ENCODE results near the gene ELF5. TPM values are rescaled to one million over a fixed set of nuclear protein-coding genes. Genes with fewer than 3 reads are reported as not detected.
A peak's percentile ranks its signal among the peaks of the same experiment; 100 is the strongest.

ELF5 gene
- total RNA-seq, 2 donors from 2014 or later, result 0.18 to 2.7 TPM

GRCh38 chr11:34468209-34468841 lies 45.3 kb downstream of the ELF5 start:
- Histone ChIP-seq H3K4me3 (no peak overlapping the region), H3K4me1 (replicated peaks) (no peaks in the 10 kb centered on the region), H3K27ac (no peak overlapping the region), H3K36me3 (peaks cover 0 to 4% of the 10 kb centered on the region in 2 donors), H3K9me3 (no peaks in the 10 kb centered on the region), H3K27me3 (replicated peaks; ENCODE audit: insufficient read depth) (no peaks in the 10 kb centered on the region)
- intact Hi-C loops (cut with DNase I), result no loop called here
- 85% methylated on average over 8 of the region's 8 CpGs for WGBS
- peak; percentile 13 for DNase-seq (ENCODE audit: low spot score)
- TF ChIP-seq POLR2AphosphoS5 (IDR thresholded peaks at IDR 0.05) (no peak), CTCF (IDR thresholded peaks at IDR 0.05) (peak in 3 of 4 experiments; percentile 41 to 65 (median 60)), POLR2A (IDR thresholded peaks at IDR 0.05) (no peak)

- H3K36me3 ChIP-seq, result peaks cover 0 to 4% of the 10 kb centered on the region in 2 donors
- no peak for DNase-seq (ENCODE audit: low spot score)
- H3K4me3 ChIP-seq, result no peak overlapping the region
- WGBS, result 79% methylated on average over 3 of the region's 3 CpGs
- no peaks in the 10 kb centered on the region for H3K4me1 ChIP-seq (replicated peaks)
- H3K27ac ChIP-seq, result no peak overlapping the region
- no peak for TF ChIP-seq POLR2A (IDR thresholded peaks at IDR 0.05)
- no peak for TF ChIP-seq CTCF (IDR thresholded peaks at IDR 0.05)
- no peak for TF ChIP-seq POLR2AphosphoS5 (IDR thresholded peaks at IDR 0.05)
- intact Hi-C loops (cut with DNase I), result no loop called here
- no peaks in the 10 kb centered on the region for H3K9me3 ChIP-seq
- H3K27me3 ChIP-seq (replicated peaks; ENCODE audit: insufficient read depth), result no peaks in the 10 kb centered on the region
Measured at GRCh38 chr11:34466802-34467488, 46.6 kb downstream of the ELF5 start.

GRCh38 chr11:34464591-34465051 lies 49.0 kb downstream of the ELF5 start:
- intact Hi-C loops (cut with DNase I), result no loop called here
- H3K36me3 ChIP-seq, result peaks cover 0 to 4% of the 10 kb centered on the region in 2 donors

GRCh38 chr11:34461215-34461614 lies 52.4 kb downstream of the ELF5 start:
- DNase-seq (ENCODE audit: low spot score), result no peak
- intact Hi-C loops (cut with DNase I), result no loop called here
- 87% methylated on average over 14 of the region's 14 CpGs for WGBS
- Histone ChIP-seq H3K4me3 (no peak overlapping the region), H3K9me3 (no peaks in the 10 kb centered on the region), H3K27ac (no peak overlapping the region), H3K4me1 (replicated peaks) (no peaks in the 10 kb centered on the region), H3K27me3 (replicated peaks; ENCODE audit: insufficient read depth) (no peaks in the 10 kb centered on the region), H3K36me3 (peaks cover 0 to 4% of the 10 kb centered on the region in 2 donors)
- no peak for TF ChIP-seq POLR2AphosphoS5 (IDR thresholded peaks at IDR 0.05)
- no peak for TF ChIP-seq CTCF (IDR thresholded peaks at IDR 0.05)
- no peak for TF ChIP-seq POLR2A (IDR thresholded peaks at IDR 0.05)

More at GRCh38 chr11:34464591-34465051, 49.0 kb downstream of the ELF5 start:
- no peak overlapping the region for H3K4me3 ChIP-seq
- TF ChIP-seq POLR2AphosphoS5 (IDR thresholded peaks at IDR 0.05), result no peak
- no peak for TF ChIP-seq CTCF (IDR thresholded peaks at IDR 0.05)
- TF ChIP-seq POLR2A (IDR thresholded peaks at IDR 0.05), result no peak
- no peaks in the 10 kb centered on the region for H3K27me3 ChIP-seq (replicated peaks; ENCODE audit: insufficient read depth)
- no peak overlapping the region for H3K27ac ChIP-seq
- DNase-seq (ENCODE audit: low spot score), result no peak
- no peaks in the 10 kb centered on the region for H3K9me3 ChIP-seq
- WGBS, result 89% methylated on average over 7 of the region's 7 CpGs
- H3K4me1 ChIP-seq (replicated peaks), result no peaks in the 10 kb centered on the region

Measured in prostate gland (tissue), 2 donors.